ENCODE results near the gene RXRB. TPM values are rescaled to one million over a fixed set of nuclear protein-coding genes. Genes with fewer than 3 reads are reported as not detected.
A peak's percentile ranks its signal among the peaks of the same experiment; 100 is the strongest.

Gene RXRB
- total and polyA plus RNA-seq, 2 donors (not counting 1 experiment from before 2014, with no cell fraction given) = 25.9 to 34.0 TPM

- H4K20me1 ChIP-seq (ENCODE audit: control insufficient read depth, extremely low read depth, insufficient read depth, low read length) = no peaks in the 10 kb centered on the region
- H3K79me2 ChIP-seq (ENCODE audit: control insufficient read depth, insufficient read depth, low read length) = no peaks in the 10 kb centered on the region
- TF ChIP-seq EZH2 (IDR thresholded peaks at IDR 0.05; ENCODE audit: low read length, missing control alignments) (no peak), CTCF (conservative IDR thresholded peaks at IDR 0.05 in 1 of 2, IDR thresholded peaks at IDR 0.05 in 1 of 2; ENCODE audit: low read depth in 1 of 2, low read length in 2 of 2) (no peak)
- H3K9ac ChIP-seq (ENCODE audit: insufficient read depth, low read length) = no peak overlapping the region
- no peak overlapping the region for H3K4me3 ChIP-seq (replicated peaks in 1 of 4; ENCODE audit: control extremely low read depth in 1 of 4, insufficient read depth in 1 of 4, low read depth in 3 of 4, low read length in 4 of 4)
- no peak overlapping the region for H3K27ac ChIP-seq (ENCODE audit: insufficient read depth, low read length)
- H3K27me3 ChIP-seq (ENCODE audit: control insufficient read depth, insufficient read depth, low read length) = no peaks in the 10 kb centered on the region
- no peaks in the 10 kb centered on the region for H3K9me3 ChIP-seq (ENCODE audit: control insufficient read depth, insufficient read depth, low read depth, low read length)
- H3K36me3 ChIP-seq (ENCODE audit: control insufficient read depth, insufficient read depth, low read length) = no peaks in the 10 kb centered on the region
- no peak overlapping the region for H2AFZ ChIP-seq (ENCODE audit: low read length)
- DNase-seq (ENCODE audit: low read depth in 2 of 2) = no peak
- no peaks in the 10 kb centered on the region for H3K4me1 ChIP-seq (ENCODE audit: control insufficient read depth, extremely low read depth, insufficient read depth, low read length)
- H3K4me2 ChIP-seq (ENCODE audit: extremely low read depth, insufficient read depth, low read length) = no peak overlapping the region
Observed at GRCh38 chr6:33173535-33174180, 26.8 kb downstream of the RXRB start.

- H3K27me3 ChIP-seq (ENCODE audit: control insufficient read depth, insufficient read depth, low read length) = no peaks in the 10 kb centered on the region
- no peak for TF ChIP-seq EZH2 (IDR thresholded peaks at IDR 0.05; ENCODE audit: low read length, missing control alignments)
- TF ChIP-seq CTCF (conservative IDR thresholded peaks at IDR 0.05 in 1 of 2, IDR thresholded peaks at IDR 0.05 in 1 of 2; ENCODE audit: low read depth in 1 of 2, low read length in 2 of 2) = peak; percentile 63 to 78
- H3K9me3 ChIP-seq (ENCODE audit: control insufficient read depth, insufficient read depth, low read depth, low read length) = no peaks in the 10 kb centered on the region
- H2AFZ ChIP-seq (ENCODE audit: low read length) = no peak overlapping the region
- no peaks in the 10 kb centered on the region for H3K4me1 ChIP-seq (ENCODE audit: control insufficient read depth, extremely low read depth, insufficient read depth, low read length)
- no peak overlapping the region for H3K4me2 ChIP-seq (ENCODE audit: extremely low read depth, insufficient read depth, low read length)
- no peak overlapping the region for H3K9ac ChIP-seq (ENCODE audit: insufficient read depth, low read length)
- peak; percentile 18 to 33 for DNase-seq (ENCODE audit: low read depth in 2 of 2)
- no peaks in the 10 kb centered on the region for H3K36me3 ChIP-seq (ENCODE audit: control insufficient read depth, insufficient read depth, low read length)
- H3K27ac ChIP-seq (ENCODE audit: insufficient read depth, low read length) = no peak overlapping the region
- H4K20me1 ChIP-seq (ENCODE audit: control insufficient read depth, extremely low read depth, insufficient read depth, low read length) = no peaks in the 10 kb centered on the region
- H3K79me2 ChIP-seq (ENCODE audit: control insufficient read depth, insufficient read depth, low read length) = no peaks in the 10 kb centered on the region
- H3K4me3 ChIP-seq (replicated peaks in 1 of 4; ENCODE audit: control extremely low read depth in 1 of 4, insufficient read depth in 1 of 4, low read depth in 3 of 4, low read length in 4 of 4) = no peak overlapping the region
Observed at GRCh38 chr6:33172688-33173534, 27.6 kb downstream of the RXRB start.

- TF ChIP-seq EZH2 (IDR thresholded peaks at IDR 0.05; ENCODE audit: low read length, missing control alignments) = no peak
- no peak for TF ChIP-seq CTCF (conservative IDR thresholded peaks at IDR 0.05 in 1 of 2, IDR thresholded peaks at IDR 0.05 in 1 of 2; ENCODE audit: low read depth in 1 of 2, low read length in 2 of 2)
- no peaks in the 10 kb centered on the region for H4K20me1 ChIP-seq (ENCODE audit: control insufficient read depth, extremely low read depth, insufficient read depth, low read length)
- H3K4me1 ChIP-seq (ENCODE audit: control insufficient read depth, extremely low read depth, insufficient read depth, low read length) = no peaks in the 10 kb centered on the region
- H3K27me3 ChIP-seq (ENCODE audit: control insufficient read depth, insufficient read depth, low read length) = no peaks in the 10 kb centered on the region
- no peak overlapping the region for H3K4me3 ChIP-seq (replicated peaks in 1 of 4; ENCODE audit: control extremely low read depth in 1 of 4, insufficient read depth in 1 of 4, low read depth in 3 of 4, low read length in 4 of 4)
- H3K36me3 ChIP-seq (ENCODE audit: control insufficient read depth, insufficient read depth, low read length) = no peaks in the 10 kb centered on the region
- no peaks in the 10 kb centered on the region for H3K9me3 ChIP-seq (ENCODE audit: control insufficient read depth, insufficient read depth, low read depth, low read length)
- H2AFZ ChIP-seq (ENCODE audit: low read length) = no peak overlapping the region
- no peaks in the 10 kb centered on the region for H3K79me2 ChIP-seq (ENCODE audit: control insufficient read depth, insufficient read depth, low read length)
- H3K4me2 ChIP-seq (ENCODE audit: extremely low read depth, insufficient read depth, low read length) = no peak overlapping the region
- H3K9ac ChIP-seq (ENCODE audit: insufficient read depth, low read length) = no peak overlapping the region
- H3K27ac ChIP-seq (ENCODE audit: insufficient read depth, low read length) = no peak overlapping the region
- DNase-seq (ENCODE audit: low read depth in 2 of 2) = no peak
Observed at GRCh38 chr6:33171880-33172687, 28.4 kb downstream of the RXRB start.
